Hematopoietic multipotent progenitor cell (in vitro differentiated cells): Measurements from ENCODE around the gene TGFB3. TPM values are rescaled to one million over a fixed set of nuclear protein-coding genes. Genes with fewer than 3 reads are reported as not detected.
A peak's percentile ranks its signal among the peaks of the same experiment; 100 is the strongest.

Experiments used
- DNase-seq, 3 donors: peaks; one replicate each; pipeline ENCODE4 v3.0.0-alpha.2; 2011 to 2015; ENCODE audit warnings: low read depth in 2 of 3, low spot score in 2 of 3
- total RNA-seq: library from RNA; depleted of rRNA; stranded (reverse); fragments of >200 nt; gene quantifications from one replicate; pipeline ENCODE4 v1.2.3, GENCODE V29; 2012

Gene TGFB3
- total RNA-seq, 1 donor = 2.2 TPM

DNA sequence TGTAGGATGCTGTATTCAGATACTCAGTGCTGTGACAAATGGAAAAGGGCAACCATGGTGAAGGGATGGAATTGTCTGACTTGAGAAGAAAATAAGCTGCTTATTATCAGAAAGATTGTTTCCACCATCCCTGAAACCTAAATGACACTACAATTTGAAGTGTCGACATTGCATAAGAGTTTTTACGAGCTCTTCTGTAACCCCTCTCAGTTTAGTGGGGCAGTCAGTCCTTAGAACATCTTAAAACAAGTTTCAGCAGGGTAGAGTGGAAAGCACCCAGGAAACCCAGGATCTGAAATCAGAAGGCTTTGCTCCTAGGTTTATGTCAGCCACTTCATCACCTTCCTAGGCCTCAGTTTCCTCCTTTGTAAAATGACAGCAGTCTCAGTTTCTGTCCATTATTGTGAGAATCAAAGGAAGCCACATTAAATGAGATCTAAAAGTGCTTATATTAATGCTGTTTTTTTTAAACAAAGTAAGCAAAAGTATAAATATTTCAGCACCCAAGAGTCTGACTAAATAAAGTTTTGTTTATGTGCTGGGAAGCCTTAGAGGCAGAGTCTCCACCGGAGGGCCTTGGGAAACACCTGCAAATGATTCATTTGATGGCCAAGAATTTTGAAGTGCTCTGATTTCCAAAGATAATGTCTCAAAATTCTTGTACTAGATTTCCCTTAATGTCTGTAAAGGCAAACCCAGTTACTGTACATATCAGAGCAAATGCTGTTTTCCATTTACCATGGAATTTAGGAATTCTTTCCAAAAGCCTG, 5.6 kb upstream of the TGFB3 start:
- DNase-seq = no peak

- DNase-seq = no peak
Observed at GRCh38 chr14:75986439-75986765, 4.6 kb upstream of the TGFB3 start.

- peak; percentile 79 to 93 (median 88) for DNase-seq
Observed at GRCh38 chr14:75985618-75986438, 4.0 kb upstream of the TGFB3 start, which contains the start of gene IFT43. IFT43 (plus strand) TSS chr14:75985763; CDS start chr14:75985787, 24 bp downstream.

DNA sequence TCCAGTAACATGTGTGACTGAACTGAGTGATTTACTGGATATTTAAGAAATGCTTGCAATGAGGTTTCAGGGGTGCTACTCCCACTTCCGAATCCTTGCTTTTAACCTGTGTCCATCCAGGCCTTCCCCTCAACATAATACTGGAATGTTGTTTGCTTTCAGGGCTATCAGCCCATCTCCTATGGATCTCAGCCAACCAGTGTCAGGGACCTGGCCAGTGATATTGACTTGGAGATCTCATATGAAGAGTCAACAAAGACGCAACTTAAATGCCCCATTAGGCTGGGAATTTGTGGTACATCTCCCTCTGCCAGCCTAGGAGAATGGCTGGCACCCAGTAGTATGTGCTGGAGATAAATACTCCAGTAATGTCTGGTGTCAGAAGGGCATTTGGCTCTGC, 2.9 kb upstream of the TGFB3 start:
- no peak for DNase-seq

DNA sequence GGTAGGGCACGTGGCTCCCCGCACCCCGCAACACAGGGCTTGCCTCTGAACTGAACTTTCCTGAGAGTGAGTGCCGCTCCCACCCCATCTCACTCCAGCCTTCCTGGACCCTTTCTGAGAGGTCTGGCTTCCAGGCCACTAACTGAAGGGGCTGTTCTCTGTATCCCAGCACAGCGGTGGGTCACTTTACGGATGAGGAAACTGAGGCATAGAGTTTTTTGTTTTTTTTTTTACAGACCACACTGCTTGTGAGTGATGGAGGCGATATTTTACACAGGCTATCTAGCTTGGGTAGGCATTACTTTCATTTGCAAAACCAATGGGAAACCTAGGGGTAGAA, 1.2 kb upstream of the TGFB3 start:
- DNase-seq = no peak

- peak; percentile 52 to 82 (median 76) for DNase-seq
Observed at GRCh38 chr14:75982266-75983018, 647 bp upstream of the TGFB3 start.

DNA sequence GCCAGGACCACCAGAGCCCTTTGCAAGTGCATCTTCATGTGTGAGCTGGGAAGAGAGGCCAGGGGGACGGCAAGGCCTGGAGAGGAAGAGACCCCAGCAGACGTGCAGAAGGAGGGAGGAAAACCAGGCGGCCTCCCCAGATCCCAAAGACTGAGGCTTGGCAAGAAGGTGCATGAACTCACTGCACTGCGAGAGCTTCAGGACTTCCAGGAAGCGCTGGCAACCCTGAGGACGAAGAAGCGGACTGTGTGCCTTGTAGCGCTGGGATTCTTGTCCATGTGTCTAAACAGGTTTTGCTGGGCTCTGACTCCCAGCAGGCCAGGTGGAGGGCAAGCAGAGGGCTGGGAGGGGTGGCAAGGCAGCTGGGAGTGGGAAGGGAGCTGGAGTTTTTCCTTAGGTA, 939 bp downstream of the TGFB3 start:
- DNase-seq = no peak

- no peak for DNase-seq
Observed at GRCh38 chr14:75979648-75980565, 1.9 kb downstream of the TGFB3 start.

DNA sequence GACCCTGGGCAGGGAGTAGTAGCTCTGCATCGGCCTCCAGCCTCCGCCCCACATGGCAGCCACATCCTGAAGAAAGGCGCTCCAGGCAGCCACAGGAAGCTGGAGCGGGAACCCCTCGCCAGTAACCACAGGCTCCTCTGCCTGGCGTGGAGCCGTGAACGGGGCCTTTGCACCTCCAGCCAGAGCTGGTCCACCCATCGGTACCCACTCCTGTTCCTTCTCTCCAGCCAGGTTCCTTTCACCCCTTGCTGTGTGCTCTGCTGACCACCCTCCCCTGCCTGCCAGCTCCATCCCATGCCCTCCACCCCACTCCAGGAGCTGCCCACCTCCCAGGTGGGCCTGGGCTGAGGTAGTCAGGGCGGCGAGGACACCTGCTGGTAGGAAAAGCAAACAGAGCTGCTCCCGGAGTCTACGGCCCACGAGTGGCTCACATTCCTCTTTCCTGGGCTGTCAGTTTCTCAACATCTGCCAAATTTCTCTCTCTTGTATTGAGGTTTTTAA, 2.7 kb downstream of the TGFB3 start:
- DNase-seq = peak in 2 of 3 donors; percentile 23 to 35

DNA sequence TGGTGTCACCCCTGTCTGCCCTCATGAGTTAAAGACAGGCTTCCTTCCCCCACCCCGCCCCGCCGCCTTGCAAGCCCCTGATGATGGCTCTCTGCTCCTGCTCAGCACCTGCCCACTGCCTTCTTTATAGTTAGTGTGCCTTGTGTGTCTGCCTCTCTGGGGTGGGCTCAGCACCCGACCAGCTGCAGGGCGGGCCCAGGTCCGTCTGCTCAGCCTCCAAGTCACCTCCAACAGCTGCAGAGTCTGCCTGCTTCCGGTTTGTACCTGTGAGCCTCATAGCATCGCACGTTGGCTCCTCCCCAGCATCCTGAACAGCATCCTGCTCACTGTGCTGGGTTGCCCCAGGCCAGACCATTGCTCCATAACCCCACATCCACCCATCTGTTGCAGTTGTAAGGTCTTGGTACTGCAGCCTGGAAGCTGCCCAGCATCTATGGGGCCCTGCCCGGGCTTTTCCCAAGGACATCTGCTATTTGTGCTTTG, 3.5 kb downstream of the TGFB3 start:
- DNase-seq = peak in 1 of 3 donors; percentile 15

GRCh38 chr14:75977582-75977943, 4.2 kb downstream of the TGFB3 start:
- no peak for DNase-seq

DNA sequence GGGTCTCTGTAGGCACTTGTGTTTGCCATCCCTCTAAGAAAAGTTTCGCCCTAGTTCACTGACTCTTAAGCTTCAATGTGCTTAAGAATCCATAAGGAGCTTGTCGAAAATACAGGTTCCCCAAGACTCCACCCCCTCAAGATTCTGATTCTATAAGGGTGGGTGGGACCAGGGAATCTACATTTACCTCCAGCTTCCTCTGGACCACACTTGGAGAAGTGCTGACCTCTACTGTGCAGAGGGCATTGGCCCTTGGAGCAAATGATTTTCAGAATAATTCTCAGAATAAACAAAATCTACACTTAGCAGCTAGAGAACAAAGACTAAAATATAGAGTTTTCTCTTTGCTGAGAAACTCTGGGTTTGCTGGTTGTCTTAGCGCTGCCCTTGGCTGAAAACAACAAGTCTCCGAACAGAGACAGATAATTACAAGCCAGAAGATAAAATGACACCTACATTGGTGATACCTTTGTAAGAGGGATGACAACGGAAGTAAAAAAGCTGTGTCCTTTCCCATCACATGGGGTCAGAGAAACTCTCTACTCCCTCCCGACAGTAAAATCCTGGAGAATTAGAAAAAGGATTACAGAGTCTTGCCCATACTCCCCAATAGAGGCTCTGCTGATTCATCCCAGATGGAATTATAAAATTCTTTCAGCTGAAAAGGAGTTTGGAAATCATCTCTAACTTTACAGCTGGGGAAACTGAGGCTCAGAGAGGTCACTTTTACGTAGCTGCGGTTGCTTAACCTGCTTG, 4.8 kb downstream of the TGFB3 start:
- no peak for DNase-seq

- peak in 1 of 3 donors; percentile 4 for DNase-seq
Observed at GRCh38 chr14:75972801-75973421, 8.9 kb downstream of the TGFB3 start.

GRCh38 chr14:75971509-75971908, 10.3 kb downstream of the TGFB3 start:
- no peak for DNase-seq

DNA sequence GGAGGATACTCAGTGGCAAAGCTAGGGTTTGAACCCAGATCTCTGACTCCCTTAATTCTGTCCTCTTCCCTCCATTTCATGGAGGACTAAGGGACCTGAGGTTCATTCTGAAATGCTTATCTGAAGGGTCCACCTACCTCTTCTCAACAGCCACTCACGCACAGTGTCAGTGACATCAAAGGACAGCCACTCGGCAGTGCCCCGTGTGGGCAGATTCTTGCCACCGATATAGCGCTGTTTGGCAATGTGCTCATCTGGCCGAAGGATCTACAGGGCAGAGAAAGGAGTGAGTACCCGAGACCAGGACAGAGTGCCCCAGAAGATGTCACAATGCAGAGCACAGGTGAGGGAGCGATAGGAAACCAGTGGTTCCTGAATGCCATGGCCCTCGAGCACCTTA, 10.8 kb downstream of the TGFB3 start:
- no peak for DNase-seq

DNA sequence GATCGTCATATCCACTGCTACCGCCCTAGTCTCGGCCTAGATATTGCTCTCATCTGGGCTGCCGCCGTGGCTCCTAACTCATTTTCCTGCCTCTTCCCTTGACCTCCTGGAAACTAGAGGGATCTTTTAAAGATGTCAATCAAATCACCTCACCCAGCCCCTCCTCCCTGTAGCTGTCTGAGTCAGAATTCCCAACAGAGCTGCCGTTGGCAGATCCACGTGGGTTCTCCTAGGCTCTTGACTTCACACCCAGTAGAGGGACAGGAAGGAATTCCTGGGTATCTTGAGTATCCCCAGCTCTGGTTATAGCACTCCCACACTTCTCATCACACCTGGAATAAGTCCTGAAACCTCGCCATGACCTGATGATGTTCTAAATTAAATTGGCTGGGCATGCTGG, 11.9 kb downstream of the TGFB3 start:
- no peak for DNase-seq

- no peak for DNase-seq
Observed at GRCh38 chr14:75969126-75969525, 12.7 kb downstream of the TGFB3 start.

DNA sequence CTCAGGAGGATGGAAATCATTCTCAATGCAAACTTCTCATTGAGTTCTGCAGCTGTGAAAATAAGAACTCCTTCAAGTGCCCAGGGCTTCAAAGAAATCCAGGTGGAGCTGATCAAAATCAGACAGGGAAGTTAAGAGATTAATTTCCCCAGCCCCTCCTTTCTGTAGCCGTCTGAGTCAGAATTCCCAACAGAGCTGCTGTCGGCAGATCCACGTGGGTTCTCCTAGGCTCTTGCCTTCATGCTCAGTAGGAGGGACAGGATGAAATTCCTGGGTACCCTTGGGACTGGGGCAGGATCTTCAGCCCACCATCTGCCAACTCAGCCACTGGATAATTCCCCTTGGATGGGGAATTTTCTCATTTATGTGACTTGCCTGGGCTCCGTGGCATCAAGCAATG, 13.3 kb downstream of the TGFB3 start:
- no peak for DNase-seq

DNA sequence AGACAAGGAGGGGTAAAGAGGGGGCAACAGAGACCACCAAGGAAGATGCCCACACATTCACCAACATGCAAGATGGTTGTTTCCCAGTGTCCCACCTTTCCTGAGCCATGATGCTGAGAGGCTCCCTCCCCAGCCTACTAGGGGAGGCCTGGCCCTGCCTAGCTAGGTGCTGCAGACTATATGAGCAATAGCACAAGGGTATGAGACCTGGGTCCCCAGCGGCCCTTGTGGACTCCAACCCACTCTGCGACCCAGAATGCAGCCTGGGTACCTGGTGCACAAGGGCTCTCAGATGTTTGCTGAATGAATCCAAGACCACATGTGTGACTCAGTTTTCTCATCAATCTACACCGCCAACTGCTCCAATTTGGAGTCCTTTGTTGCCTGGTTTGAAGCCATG, 13.9 kb downstream of the TGFB3 start:
- no peak for DNase-seq
